Keratinocyte (primary cell): Measurements from ENCODE around the gene FMR1. TPM values are rescaled to one million over a fixed set of nuclear protein-coding genes. Genes with fewer than 3 reads are reported as not detected.

ENCODE experiments used
- DNase-seq: peaks from one replicate; pipeline ENCODE4 v3.0.0-alpha.2; 2011; ENCODE audit warnings: low read depth, missing footprints, low spot score
- FAIRE-seq: peaks from 2 replicates; lab custom pipeline; 2011; peaks lifted over from hg19 to GRCh38; lab: Jason Lieb, UNC
- H2AFZ ChIP-seq: 2 replicates; pipeline ENCODE4 v1.6.0; 2012; ENCODE audit warnings: low read length, control low read depth, inconsistent platforms; ENCODE audit not compliant: control insufficient read depth
- H3K27ac ChIP-seq: 2 replicates; pipeline ENCODE4 v1.5.1; 2011; ENCODE audit warnings: low read length; ENCODE audit not compliant: control insufficient read depth, insufficient read depth
- H3K27me3 ChIP-seq: 3 replicates; pipeline ENCODE4 v1.6.0; 2011; ENCODE audit warnings: low read length; ENCODE audit not compliant: control insufficient read depth, insufficient read depth; ENCODE audit errors: extremely low read depth
- H3K36me3 ChIP-seq, 2 experiments: 2 replicates in 1 of 2; 3 replicates in 1 of 2; pipeline ENCODE4 v1.5.1; 2011; ENCODE audit warnings: low read length in 2 of 2, mild to moderate bottlenecking in 1 of 2; ENCODE audit not compliant: control insufficient read depth in 2 of 2, insufficient read depth in 2 of 2; ENCODE audit errors: extremely low read depth in 1 of 2
- H3K4me1 ChIP-seq: 3 replicates; pipeline ENCODE4 v1.5.1; 2011; ENCODE audit warnings: low read length; ENCODE audit not compliant: control insufficient read depth, insufficient read depth; ENCODE audit errors: extremely low read depth
- H3K4me2 ChIP-seq: 3 replicates; pipeline ENCODE4 v1.6.0; 2011; ENCODE audit warnings: low read depth, low read length; ENCODE audit not compliant: control insufficient read depth, insufficient read depth; ENCODE audit errors: extremely low read depth
- H3K4me3 ChIP-seq, 3 experiments: fragments of 200-600 bp in 1 of 3; sonication (generic) in 1 of 3; 2 replicates in 2 of 3; 3 replicates in 1 of 3; pipeline ENCODE4 v1.5.1; 2011 to 2016; ENCODE audit warnings: low read length in 3 of 3, mild to moderate bottlenecking in 3 of 3, control low read depth in 2 of 3, inconsistent platforms in 1 of 3, low read depth in 1 of 3, mixed read lengths in 1 of 3, mixed run types in 1 of 3, moderate library complexity in 1 of 3; ENCODE audit not compliant: control insufficient read depth in 2 of 3, insufficient read depth in 2 of 3; ENCODE audit errors: extremely low read depth in 1 of 3
- H3K79me2 ChIP-seq: 2 replicates; pipeline ENCODE4 v1.6.0; 2012; ENCODE audit warnings: low read length; ENCODE audit not compliant: control insufficient read depth, insufficient read depth
- H3K9ac ChIP-seq: 3 replicates; pipeline ENCODE4 v1.6.0; 2011; ENCODE audit warnings: low read length; ENCODE audit not compliant: control insufficient read depth, insufficient read depth; ENCODE audit errors: extremely low read depth
- H3K9me1 ChIP-seq: 3 replicates; pipeline ENCODE4 v1.6.0; 2011; ENCODE audit warnings: low read length; ENCODE audit not compliant: control insufficient read depth, insufficient read depth; ENCODE audit errors: extremely low read depth
- H3K9me3 ChIP-seq: 2 replicates; pipeline ENCODE4 v1.5.1; 2012; ENCODE audit warnings: low read depth, low read length; ENCODE audit not compliant: control insufficient read depth
- H4K20me1 ChIP-seq: 3 replicates; pipeline ENCODE4 v1.6.0; 2011; ENCODE audit warnings: low read length; ENCODE audit not compliant: control insufficient read depth, insufficient read depth; ENCODE audit errors: extremely low read depth
- EZH2 ChIP-seq: IDR thresholded peaks from one replicate; pipeline ENCODE4 v1.6.1; 2012; ENCODE audit warnings: inconsistent platforms, mild to moderate bottlenecking, low read length, moderate library complexity
- dilution Hi-C: fragments of 300-500 bp; cut with MboI; formaldehyde crosslinking; loops from one replicate; pipeline ENCODE4 v1.7.0; 2020; ENCODE audit warnings: low sequenced_read_pairs; ENCODE audit not compliant: extremely low pct_ligation_motif_present
- polyA plus RNA-seq, 5 experiments: library from polyadenylated mRNA; depleted of rRNA in 3 of 5; stranded (reverse) in 3 of 5; stranded (forward) in 1 of 5; unstranded in 1 of 5; fragments of >200 nt; gene quantifications; 1 replicate in 1 of 5; 2 replicates in 3 of 5; 3 replicates in 1 of 5; pipeline versions ENCODE4 v1.2.1 to v1.2.3, GENCODE V29; 2011 to 2012; ENCODE audit warnings: missing spikeins in 2 of 5, low read depth in 1 of 5, low replicate concordance in 1 of 5
- small RNA-seq, 3 experiments: library from RNA; depleted of rRNA; stranded (forward); fragments of <200 nt; gene quantifications; one replicate each; pipeline ENCODE3, GENCODE V24; 2012; ENCODE audit warnings: low read depth in 3 of 3, low replicate concordance in 1 of 3; ENCODE audit not compliant: insufficient read length in 3 of 3
- TF ChIP-seq, protein P1 (sequence below), 3 experiments: IDR thresholded peaks in 1 of 3; conservative IDR thresholded peaks in 1 of 3; optimal IDR thresholded peaks in 1 of 3; 2 replicates in 2 of 3; 3 replicates in 1 of 3; pipeline versions ENCODE3 to v1.5.1; 2011; ENCODE audit warnings: low read length in 3 of 3, mild to moderate bottlenecking in 3 of 3, moderate library complexity in 2 of 3, control low read depth in 1 of 3, inconsistent platforms in 1 of 3; ENCODE audit not compliant: insufficient read depth in 2 of 3; ENCODE audit errors: extremely low read depth in 1 of 3

Gene FMR1
- polyA plus RNA-seq, 1 donor (not counting 4 experiments of a cell fraction or from before 2014, with no cell fraction given): 26.0 TPM

DNA sequence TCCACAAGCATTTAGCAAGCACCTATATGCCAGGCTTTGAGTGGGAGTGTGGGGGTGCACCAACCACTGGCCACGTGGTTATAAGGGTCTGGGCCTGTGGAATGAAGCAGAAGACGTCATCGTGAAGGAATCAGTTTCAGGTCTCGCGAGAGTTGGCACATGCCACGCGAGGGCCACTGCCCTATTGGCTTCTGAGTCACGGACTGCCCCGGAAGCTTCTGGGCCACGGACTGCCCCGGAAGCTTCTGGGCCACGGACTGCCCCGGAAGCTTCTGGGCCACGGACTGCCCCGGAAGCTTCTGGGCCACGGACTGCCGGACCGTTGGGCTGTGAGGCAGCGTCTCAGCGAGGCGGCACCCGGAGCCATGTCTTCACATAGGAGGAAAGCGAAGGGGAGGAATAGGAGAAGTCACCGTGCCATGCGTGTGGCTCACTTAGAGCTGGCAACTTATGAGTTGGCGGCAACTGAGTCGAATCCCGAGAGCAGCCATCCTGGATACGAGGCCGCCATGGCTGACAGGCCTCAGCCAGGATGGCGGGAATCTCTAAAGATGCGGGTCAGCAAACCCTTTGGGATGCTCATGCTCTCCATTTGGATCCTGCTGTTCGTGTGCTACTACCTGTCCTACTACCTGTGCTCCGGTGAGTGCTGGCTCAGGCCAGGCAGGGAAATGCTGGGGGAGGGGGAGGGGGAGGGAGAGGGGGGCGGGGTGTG, 69.5 kb downstream of the FMR1 start, which contains the start of gene FMR1NB:
Gene FMR1NB, plus strand, starts transcription at position 300 of the 715 bp plus-strand sequence. Its CDS starts 66 bp downstream, at position 366.
- H2AFZ ChIP-seq: no peak within 1 kb of the TSS
- H3K4me1 ChIP-seq: no peaks in the 10 kb centered on the region
- H3K9me1 ChIP-seq: no peaks in the 10 kb centered on the region
- no peak within 1 kb of the TSS for H3K4me3 ChIP-seq
- H3K27ac ChIP-seq: no peak within 1 kb of the TSS
- H3K9me3 ChIP-seq: no peaks in the 10 kb centered on the region
- no peak for TF ChIP-seq EZH2
- TF ChIP-seq, protein P1, sequence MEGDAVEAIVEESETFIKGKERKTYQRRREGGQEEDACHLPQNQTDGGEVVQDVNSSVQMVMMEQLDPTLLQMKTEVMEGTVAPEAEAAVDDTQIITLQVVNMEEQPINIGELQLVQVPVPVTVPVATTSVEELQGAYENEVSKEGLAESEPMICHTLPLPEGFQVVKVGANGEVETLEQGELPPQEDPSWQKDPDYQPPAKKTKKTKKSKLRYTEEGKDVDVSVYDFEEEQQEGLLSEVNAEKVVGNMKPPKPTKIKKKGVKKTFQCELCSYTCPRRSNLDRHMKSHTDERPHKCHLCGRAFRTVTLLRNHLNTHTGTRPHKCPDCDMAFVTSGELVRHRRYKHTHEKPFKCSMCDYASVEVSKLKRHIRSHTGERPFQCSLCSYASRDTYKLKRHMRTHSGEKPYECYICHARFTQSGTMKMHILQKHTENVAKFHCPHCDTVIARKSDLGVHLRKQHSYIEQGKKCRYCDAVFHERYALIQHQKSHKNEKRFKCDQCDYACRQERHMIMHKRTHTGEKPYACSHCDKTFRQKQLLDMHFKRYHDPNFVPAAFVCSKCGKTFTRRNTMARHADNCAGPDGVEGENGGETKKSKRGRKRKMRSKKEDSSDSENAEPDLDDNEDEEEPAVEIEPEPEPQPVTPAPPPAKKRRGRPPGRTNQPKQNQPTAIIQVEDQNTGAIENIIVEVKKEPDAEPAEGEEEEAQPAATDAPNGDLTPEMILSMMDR (optimal IDR thresholded peaks at IDR 0.05 in 1 of 3, IDR thresholded peaks at IDR 0.05 in 1 of 3, conservative IDR thresholded peaks at IDR 0.05 in 1 of 3; ENCODE audit: extremely low read depth in 1 of 3, insufficient read depth in 2 of 3, low read length in 3 of 3): no peak
- no peaks in the 10 kb centered on the region for H4K20me1 ChIP-seq
- FAIRE-seq (no peak), DNase-seq (no peak)
- H3K27me3 ChIP-seq: no peaks in the 10 kb centered on the region
- H3K36me3 ChIP-seq: no peaks in the 10 kb centered on the region
- H3K9ac ChIP-seq: no peak within 1 kb of the TSS
- dilution Hi-C loops: no loop called here
- no peak within 1 kb of the TSS for H3K4me2 ChIP-seq
- H3K79me2 ChIP-seq: no peaks in the 10 kb centered on the region

Small RNA genes within 50 kb of the gene (small RNA-seq; reads per million reads assigned to genes)
- gene RF02118: 0 reads per million in 3 experiments

Other genes with a start within 250 kb of the FMR1 start
- not detected in 3 replicates for gene FMR1NB, start 69.4 kb downstream of the FMR1 start, polyA plus RNA-seq